Thyroid gland (tissue), 4 donors: ENCODE measurements around the gene COL21A1. TPM values are rescaled to one million over a fixed set of nuclear protein-coding genes. Genes with fewer than 3 reads are reported as not detected.
"Not testable (repeated sequence)": the region's sequence is repeated elsewhere in the genome, so short reads cannot be mapped to it uniquely, and the experiment has no call there.

Source experiments
- DNase-seq, 2 donors: peaks; one replicate each; pipeline ENCODE4 v3.0.0-alpha.2; 2019
- H3K27ac ChIP-seq, 3 donors: fragments of 200-600 bp; sonication (generic); 1 replicate in 2 of 3; 2 replicates in 1 of 3; pipeline ENCODE4 v1.5.1; 2016 to 2019; ENCODE audit warnings: mild to moderate bottlenecking in 1 of 3, moderate library complexity in 1 of 3
- H3K27me3 ChIP-seq: fragments of 200-600 bp; sonication (generic); one replicate; pipeline ENCODE4 v1.5.1; 2019
- H3K36me3 ChIP-seq, 2 donors: fragments of 200-600 bp; sonication (generic); one replicate each; pipeline ENCODE4 v1.5.1; 2016 to 2019
- H3K4me1 ChIP-seq, 2 donors: fragments of 200-600 bp; sonication (generic); one replicate each; pipeline ENCODE4 v1.5.1; 2017 to 2019
- H3K4me3 ChIP-seq, 3 donors: fragments of 200-600 bp; sonication (generic); replicated peaks in 1 of 3; 1 replicate in 2 of 3; 2 replicates in 1 of 3; pipeline ENCODE4 v1.5.1; 2016; ENCODE audit warnings: mild to moderate bottlenecking in 1 of 3
- H3K9me3 ChIP-seq: fragments of 200-600 bp; sonication (generic); one replicate; pipeline ENCODE4 v1.5.1; 2017
- CTCF ChIP-seq, 6 experiments: fragments of 200-600 bp in 3 of 6; fragments of 450-650 bp in 3 of 6; sonication (generic) in 3 of 6; IDR thresholded peaks; one replicate each; pipeline ENCODE4 v1.5.1; 2016 to 2019; ENCODE audit warnings: antibody characterized with exemption in 6 of 6, mild to moderate bottlenecking in 2 of 6, inconsistent platforms in 1 of 6, moderate library complexity in 1 of 6
- POLR2A ChIP-seq, 2 donors: fragments of 450-650 bp; IDR thresholded peaks; one replicate each; pipeline ENCODE4 v1.6.1; 2017; ENCODE audit warnings: antibody characterized with exemption in 2 of 2, mild to moderate bottlenecking in 2 of 2, moderate library complexity in 1 of 2
- WGBS, 2 donors: methylation state at CpG; one replicate each; pipeline ENCODE4 v1.1.5; 2017; 5-methylcytosine and 5-hydroxymethylcytosine counted together
- intact Hi-C: fragments of 100-400 bp; cut with DNase I; formaldehyde crosslinking; loops from one replicate; pipeline ENCODE4 v1.15.1; 2023
- small RNA-seq: library from RNA; depleted of rRNA; stranded (forward); fragments of <200 nt; gene quantifications from one replicate; pipeline ENCODE3, GENCODE V24; 2016
- total RNA-seq, 4 donors: library from RNA; depleted of rRNA; stranded (reverse); fragments of >200 nt; gene quantifications; one replicate each; pipeline ENCODE4 v1.2.3, GENCODE V29; 2016

The COL21A1 gene
- total RNA-seq, 4 donors from 2014 or later, result 1.6 to 8.8 (median 3.0) TPM

GRCh38 chr6:56017198-56017597 is 230.2 kb downstream of the COL21A1 start:
- intact Hi-C loops, result no loop called here
- H3K4me3 ChIP-seq, result no peak overlapping the region
- no peaks in the 10 kb centered on the region for H3K36me3 ChIP-seq
- WGBS, 2 donors, result 77% methylated on average over 2 of the region's 2 CpGs
- no peaks in the 10 kb centered on the region for H3K27me3 ChIP-seq
- no peaks in the 10 kb centered on the region for H3K4me1 ChIP-seq
- H3K9me3 ChIP-seq, result no peaks in the 10 kb centered on the region
- no peak overlapping the region for H3K27ac ChIP-seq
- no peak for DNase-seq
- no peak for TF ChIP-seq CTCF (IDR thresholded peaks at IDR 0.05)
- TF ChIP-seq POLR2A (IDR thresholded peaks at IDR 0.05), result no peak

- 83 to 86% methylated on average over 10 of the region's 10 CpGs for WGBS, 2 donors
- H3K9me3 ChIP-seq, H3K4me3 ChIP-seq, H3K4me1 ChIP-seq, DNase-seq, H3K27ac ChIP-seq, H3K36me3 ChIP-seq, H3K27me3 ChIP-seq, intact Hi-C loops: not testable (repeated sequence)
These were observed 233.3 kb downstream of the COL21A1 start for GRCh38 chr6:56014039-56014438.

- Histone ChIP-seq H3K27me3 (no peaks in the 10 kb centered on the region), H3K4me1 (no peaks in the 10 kb centered on the region), H3K9me3 (no peaks in the 10 kb centered on the region), H3K27ac (no peak overlapping the region), H3K36me3 (no peaks in the 10 kb centered on the region), H3K4me3 (no peak overlapping the region)
- no peak for DNase-seq
- TF ChIP-seq POLR2A (IDR thresholded peaks at IDR 0.05) (no peak), CTCF (IDR thresholded peaks at IDR 0.05) (no peak)
- intact Hi-C loops, result no loop called here
- 86 to 90% methylated on average over 2 of the region's 2 CpGs for WGBS, 2 donors
These were observed 237.7 kb downstream of the COL21A1 start for GRCh38 chr6:56009636-56010035.

Small RNA genes lying within 50 kb of the gene (small RNA-seq; reads per million reads assigned to genes)
- not detected for gene DHFRP6
